ENCODE data around the gene CREB3. TPM values are rescaled to one million over a fixed set of nuclear protein-coding genes. Genes with fewer than 3 reads are reported as not detected.

CREB3 gene
- total and polyA plus RNA-seq, 12 donors = 16.2 to 39.1 (median 21.4) TPM

DNA sequence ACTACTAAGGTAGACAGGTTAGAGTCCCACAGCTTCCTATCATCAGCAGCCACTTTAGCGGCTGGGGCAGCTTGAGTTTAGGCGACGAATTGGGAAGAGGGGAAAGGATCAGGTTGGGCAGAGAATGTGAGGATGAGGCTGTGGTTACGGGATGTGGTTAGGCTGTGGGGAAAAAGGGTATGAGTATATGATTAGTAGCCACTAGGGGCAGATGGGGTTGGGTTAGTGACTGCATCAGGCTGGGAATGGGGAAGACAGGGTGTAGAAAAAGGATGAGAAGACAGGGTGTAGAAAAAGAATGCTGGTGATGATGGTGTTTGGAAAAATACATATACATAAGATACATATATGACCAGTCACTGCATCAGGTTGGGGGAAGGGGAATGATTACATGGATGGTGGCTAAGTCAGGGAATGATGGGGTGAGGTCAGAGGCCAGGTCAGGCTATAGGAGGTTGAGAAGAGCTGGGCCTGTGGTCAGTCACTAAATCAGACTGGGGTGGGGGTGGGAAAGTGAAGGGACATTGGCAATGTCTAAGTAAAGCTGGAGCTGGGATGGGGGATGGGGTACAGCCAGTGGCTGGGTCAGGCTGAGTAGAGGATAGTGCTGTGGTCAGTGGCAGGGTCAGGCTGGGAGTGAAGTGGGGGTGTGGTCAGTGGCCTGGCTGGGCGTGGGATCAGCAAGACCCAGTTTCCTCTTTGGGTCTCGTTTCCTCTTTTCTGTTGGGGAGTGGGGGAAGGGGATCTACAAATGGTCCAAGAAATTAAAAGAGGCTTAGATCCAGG lies 2.6 kb upstream of the CREB3 start:
- Histone ChIP-seq H3K4me3 (peak overlapping the region in 9 of 10 donors; percentile 65 to 98 (median 88)), H3K4me1 (peaks cover 54 to 81% (median 69%) of the 10 kb centered on the region in 9 donors), H3K9me3 (no peaks in the 10 kb centered on the region), H3K27me3 (no peaks in the 10 kb centered on the region), H3K36me3 (peaks cover 0 to 41% (median 3%) of the 10 kb centered on the region in 9 donors), H3K27ac (peak overlapping the region in 9 of 10 donors; percentile 60 to 99 (median 99))
- ATAC-seq (no peak), DNase-seq (peak; percentile 54 to 61)
- peak; percentile 21 to 59 (median 54) for TF ChIP-seq CTCF (IDR thresholded peaks at IDR 0.05)
- 13 to 18% methylated on average over 6 of the region's 6 CpGs for WGBS, 2 donors
- intact Hi-C loops (cut with DNase I) = loop anchor here in 9 of 10 donors (2.0 to 10.0 kb wide), 11 partner anchors 33 to 128 kb away; partner anchors contain the start of genes CCDC107 (in 3 of the 9), RMRP (in 3 of the 9), ARHGEF39 (in 2 of the 9) and FAM221B (in 1 of the 9)

GRCh38 chr9:35730486-35730854 lies 2.0 kb upstream of the CREB3 start:
- Histone ChIP-seq H3K27ac (peak overlapping the region in 9 of 10 donors; percentile 93 to 99 (median 99)), H3K36me3 (peaks cover 0 to 41% (median 5%) of the 10 kb centered on the region in 9 donors), H3K4me1 (peaks cover 54 to 81% (median 69%) of the 10 kb centered on the region in 9 donors), H3K27me3 (no peaks in the 10 kb centered on the region), H3K4me3 (peak overlapping the region; percentile 65 to 98 (median 80)), H3K9me3 (no peaks in the 10 kb centered on the region)
- ATAC-seq = no peak
- intact Hi-C loops (cut with DNase I) = loop anchor here in 3 of 10 donors (2.0 to 10.0 kb wide), 5 partner anchors 34 to 128 kb away; partner anchors contain the start of genes CCDC107 (in 1 of the 3), FAM221B (in 1 of the 3), HINT2 (in 1 of the 3) and RMRP (in 1 of the 3)
- no peak for TF ChIP-seq CTCF (IDR thresholded peaks at IDR 0.05)
- 43 to 62% methylated on average over 2 of the region's 2 CpGs for WGBS, 2 donors
- DNase-seq = no peak

DNA sequence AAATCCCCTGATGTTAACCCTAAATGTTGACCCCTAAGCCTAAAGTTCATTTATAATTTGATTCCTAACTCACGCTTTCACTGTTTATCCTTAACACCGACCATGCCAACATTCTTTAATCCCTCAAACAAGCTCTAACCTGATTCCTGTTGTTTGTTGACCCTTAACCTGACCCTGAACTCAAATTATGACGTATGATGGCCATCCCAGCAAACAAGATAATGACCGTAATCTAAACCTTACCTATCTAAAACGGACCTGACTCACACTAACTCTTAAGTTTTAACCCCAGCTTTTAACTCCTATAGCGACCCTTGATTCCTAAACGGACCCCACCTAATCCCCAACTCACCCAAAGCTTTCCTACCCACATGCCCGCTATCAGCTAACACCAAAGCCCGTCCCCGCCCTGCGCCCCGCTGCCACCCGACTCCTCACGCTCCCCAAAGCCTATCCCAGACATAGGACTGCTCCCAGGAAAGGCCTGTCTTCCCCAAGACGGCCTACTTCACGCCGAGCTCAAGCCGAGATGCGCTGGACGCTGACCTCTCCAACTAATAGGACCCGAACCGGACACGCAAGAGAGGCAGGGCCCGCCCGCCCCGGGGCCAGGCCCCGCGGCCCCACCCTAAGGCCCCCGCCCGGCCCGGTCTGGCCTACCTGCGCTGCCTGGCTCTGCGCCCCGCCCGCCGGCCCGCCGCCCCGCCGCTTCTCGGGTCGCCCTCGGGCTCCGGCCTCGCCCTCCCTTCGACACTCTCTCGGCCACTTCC lies 866 bp upstream of the CREB3 start:
- WGBS, 2 donors = 1% methylated on average over 47 of the region's 47 CpGs
- Histone ChIP-seq H3K36me3 (peaks cover 0 to 41% (median 15%) of the 10 kb centered on the region in 9 donors), H3K4me3 (peak overlapping the region; percentile 65 to 98 (median 80)), H3K4me1 (peaks cover 50 to 81% (median 63%) of the 10 kb centered on the region in 9 donors), H3K27me3 (no peaks in the 10 kb centered on the region), H3K27ac (peak overlapping the region; percentile 93 to 99 (median 98)), H3K9me3 (no peaks in the 10 kb centered on the region)
- ATAC-seq (no peak), DNase-seq (no peak)
- no peak for TF ChIP-seq CTCF (IDR thresholded peaks at IDR 0.05)
- intact Hi-C loops (cut with DNase I) = loop anchor here in 7 of 10 donors (1.0 to 10.0 kb wide), 9 partner anchors 17 to 129 kb away; partner anchors contain the start of genes GBA2 (in 4 of the 7), RGP1 (in 4 of the 7), CCDC107 (in 1 of the 7) and FAM221B (in 1 of the 7)
